Measurements from ENCODE around the gene PRRT2.
A peak's percentile ranks its signal among the peaks of the same experiment; 100 is the strongest.

PRRT2 gene

GRCh38 chr16:29835926-29836325 lies 23.9 kb downstream of the PRRT2 start:
- no peak for DNase-seq (ENCODE audit: low spot score)

- DNase-seq (ENCODE audit: low spot score): no peak
These were observed 24.6 kb downstream of the PRRT2 start for GRCh38 chr16:29836623-29837022.

GRCh38 chr16:29837841-29838240 lies 25.8 kb downstream of the PRRT2 start:
- DNase-seq (ENCODE audit: low spot score): no peak

GRCh38 chr16:29839822-29840221 lies 27.8 kb downstream of the PRRT2 start:
- no peak for DNase-seq (ENCODE audit: low spot score)

- no peak for DNase-seq (ENCODE audit: low spot score)
These were observed 28.2 kb downstream of the PRRT2 start for GRCh38 chr16:29840240-29840639.

- DNase-seq (ENCODE audit: low spot score): no peak
These were observed 29.6 kb downstream of the PRRT2 start for GRCh38 chr16:29841631-29842030.

- DNase-seq (ENCODE audit: low spot score): no peak
These were observed 30.8 kb downstream of the PRRT2 start for GRCh38 chr16:29842732-29843346.

- DNase-seq (ENCODE audit: low spot score): no peak
These were observed 31.9 kb downstream of the PRRT2 start for GRCh38 chr16:29843931-29844330.

- DNase-seq (ENCODE audit: low spot score): no peak
These were observed 32.8 kb downstream of the PRRT2 start for GRCh38 chr16:29844575-29845331.

GRCh38 chr16:29845656-29846055 lies 33.7 kb downstream of the PRRT2 start:
- DNase-seq (ENCODE audit: low spot score): no peak

GRCh38 chr16:29848420-29849297 lies 36.7 kb downstream of the PRRT2 start:
- peak; percentile 88 for DNase-seq (ENCODE audit: low spot score)

GRCh38 chr16:29849505-29849904 lies 37.5 kb downstream of the PRRT2 start:
- no peak for DNase-seq (ENCODE audit: low spot score)

GRCh38 chr16:29850998-29851397 lies 39.0 kb downstream of the PRRT2 start:
- no peak for DNase-seq (ENCODE audit: low spot score)

GRCh38 chr16:29852654-29853053 lies 40.7 kb downstream of the PRRT2 start:
- no peak for DNase-seq (ENCODE audit: low spot score)

- DNase-seq (ENCODE audit: low spot score): no peak
These were observed 42.6 kb downstream of the PRRT2 start for GRCh38 chr16:29854520-29855100.

- DNase-seq (ENCODE audit: low spot score): no peak
These were observed 45.3 kb downstream of the PRRT2 start for GRCh38 chr16:29857133-29857760.

- DNase-seq (ENCODE audit: low spot score): no peak
These were observed 46.3 kb downstream of the PRRT2 start for GRCh38 chr16:29858149-29858849.

- DNase-seq (ENCODE audit: low spot score): no peak
These were observed 47.0 kb downstream of the PRRT2 start for GRCh38 chr16:29858974-29859373.

GRCh38 chr16:29860218-29860617 lies 48.2 kb downstream of the PRRT2 start:
- no peak for DNase-seq (ENCODE audit: low spot score)

- DNase-seq (ENCODE audit: low spot score): peak; percentile 50
These were observed 50.4 kb downstream of the PRRT2 start for GRCh38 chr16:29862383-29862883.

Measured in D341Med (cell line).